ENCODE measurements around the gene TMED4. TPM values are rescaled to one million over a fixed set of nuclear protein-coding genes. Genes with fewer than 3 reads are reported as not detected.

TMED4 gene
- total and polyA plus RNA-seq, 2 donors (not counting 3 experiments of a cell fraction or from before 2014, with no cell fraction given): 63.4 to 89.7 TPM

- no peaks in the 10 kb centered on the region for H3K36me3 ChIP-seq (ENCODE audit: control insufficient read depth in 2 of 2, extremely low read depth in 1 of 2, insufficient read depth in 2 of 2, low read length in 2 of 2)
- no peak for FAIRE-seq
- dilution Hi-C loops (cut with MboI; ENCODE audit: extremely low pct_ligation_motif_present, low sequenced_read_pairs) (no loop called here), intact Hi-C loops (cut with micrococcal nuclease) (no loop called here)
- H3K79me2 ChIP-seq (ENCODE audit: control insufficient read depth, insufficient read depth, low read length): peaks cover 7% of the 10 kb centered on the region
- H4K20me1 ChIP-seq (replicated peaks; ENCODE audit: control insufficient read depth, extremely low read depth, insufficient read depth, low read length): no peaks in the 10 kb centered on the region
- H3K9me1 ChIP-seq (replicated peaks; ENCODE audit: control insufficient read depth, extremely low read depth, insufficient read depth, low read length): no peaks in the 10 kb centered on the region
- no peaks in the 10 kb centered on the region for H3K9me3 ChIP-seq (replicated peaks; ENCODE audit: control insufficient read depth, insufficient read depth, low read length)
- CTCF ChIA-PET: no interaction called here
- H3K4me3 ChIP-seq (replicated peaks in 1 of 3; ENCODE audit: insufficient read depth in 1 of 3, low read depth in 1 of 3, low read length in 3 of 3): no peak overlapping the region
- no peak overlapping the region for H3K9ac ChIP-seq (replicated peaks; ENCODE audit: extremely low read depth, insufficient read depth, low read length)
- POLR2A ChIA-PET: no interaction called here
- H2AFZ ChIP-seq (ENCODE audit: low read depth, low read length): no peak overlapping the region
- TF ChIP-seq MYC (IDR thresholded peaks at IDR 0.05; ENCODE audit: low read depth, low read length) (no peak), POLR2A (IDR thresholded peaks at IDR 0.05; ENCODE audit: low read depth, low read length) (no peak), FOS (IDR thresholded peaks at IDR 0.05; ENCODE audit: borderline replicate concordance, insufficient read depth, low read length) (no peak), EZH2 (IDR thresholded peaks at IDR 0.05; ENCODE audit: borderline replicate concordance, low read depth, low read length, severe bottlenecking) (no peak), GATA2 (IDR thresholded peaks at IDR 0.05; ENCODE audit: insufficient read depth, insufficient read length, low read depth, low read length) (no peak), MAX (IDR thresholded peaks at IDR 0.05; ENCODE audit: insufficient read depth, insufficient read length) (no peak), JUN (IDR thresholded peaks at IDR 0.05; ENCODE audit: borderline replicate concordance, insufficient read depth, insufficient read length, low read depth) (no peak), CTCF (IDR thresholded peaks at IDR 0.05; ENCODE audit: extremely low read depth in 1 of 2, insufficient read depth in 1 of 2, low read depth in 1 of 2, low read length in 2 of 2) (no peak), POLR2AphosphoS5 (IDR thresholded peaks at IDR 0.05; ENCODE audit: insufficient read depth, low read depth, low read length) (no peak)
- peaks cover 10% of the 10 kb centered on the region for H3K4me1 ChIP-seq (ENCODE audit: control insufficient read depth, extremely low read depth, insufficient read depth, low read length)
- peaks cover 2 to 6% of the 10 kb centered on the region in 2 experiments for H3K27me3 ChIP-seq (ENCODE audit: control insufficient read depth in 2 of 2, insufficient read depth in 2 of 2, low read length in 2 of 2)
- no TSS peak for BruUV-seq (replicated peaks)
- H3K27ac ChIP-seq (ENCODE audit: insufficient read depth, low read depth, low read length): no peak overlapping the region
- no peak for DNase-seq (ENCODE audit: low read depth, low spot score)
- H3K4me2 ChIP-seq (ENCODE audit: insufficient read depth, low read length): no peak overlapping the region
Observed at GRCh38 chr7:44602576-44602910, 20.5 kb upstream of the TMED4 start.
